ENCODE results near the gene MT1H. TPM values are rescaled to one million over a fixed set of nuclear protein-coding genes. Genes with fewer than 3 reads are reported as not detected.
A peak's percentile ranks its signal among the peaks of the same experiment; 100 is the strongest.

The MT1H gene
- polyA plus RNA-seq, 1 donor (not counting 4 experiments of a cell fraction or from before 2014, with no cell fraction given): 0.79 TPM

DNA sequence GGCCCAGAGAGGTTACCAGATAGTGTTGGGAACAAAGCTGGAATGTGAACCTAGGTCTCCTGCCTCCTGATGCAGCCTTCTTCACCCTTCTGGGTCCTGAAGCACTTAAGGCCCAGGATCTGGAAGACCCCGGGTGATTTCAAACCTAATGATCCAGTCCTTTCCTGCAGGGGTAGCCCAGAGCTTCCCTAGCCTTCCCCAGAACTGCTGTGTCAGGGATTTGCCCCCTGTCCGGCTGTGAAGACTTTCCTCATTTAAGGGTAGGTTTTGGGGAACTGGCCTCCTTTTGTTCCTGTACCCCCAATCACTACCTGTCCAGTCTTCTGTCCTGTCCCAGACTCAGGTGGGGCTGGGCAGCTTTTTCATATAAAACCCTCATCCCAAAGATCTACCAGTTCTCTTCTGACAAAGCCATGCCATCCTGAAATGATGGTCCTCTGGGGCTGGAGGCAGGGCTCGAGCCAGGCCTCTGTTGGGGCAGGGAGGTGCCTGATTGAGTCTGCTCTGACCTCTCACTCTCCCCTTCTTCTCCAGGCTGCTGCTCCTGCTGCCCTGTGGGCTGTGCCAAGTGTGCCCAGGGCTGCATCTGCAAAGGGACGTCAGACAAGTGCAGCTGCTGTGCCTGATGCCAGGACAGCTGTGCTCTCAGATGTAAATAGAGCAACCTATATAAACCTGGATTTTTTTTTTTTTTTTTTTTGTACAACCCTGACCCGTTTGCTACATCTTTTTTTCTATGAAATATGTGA, 14.0 kb downstream of the MT1H start:
- FAIRE-seq (no peak), DNase-seq (ENCODE audit: low read depth, low spot score) (no peak)
- H2AFZ ChIP-seq (ENCODE audit: control insufficient read depth, low read length): no peak overlapping the region
- H3K27ac ChIP-seq (ENCODE audit: control insufficient read depth, insufficient read depth, low read length): no peak overlapping the region
- H3K9ac ChIP-seq (ENCODE audit: control insufficient read depth, extremely low read depth, insufficient read depth, low read length): peak overlapping the region; percentile 84
- peak overlapping the region; percentile 55 to 91 (median 80) for H3K4me3 ChIP-seq (ENCODE audit: control insufficient read depth in 2 of 3, extremely low read depth in 1 of 3, insufficient read depth in 2 of 3, low read depth in 1 of 3, low read length in 3 of 3)
- peaks cover 4% of the 10 kb centered on the region for H3K79me2 ChIP-seq (ENCODE audit: control insufficient read depth, insufficient read depth, low read length)
- no peaks in the 10 kb centered on the region for H4K20me1 ChIP-seq (ENCODE audit: control insufficient read depth, extremely low read depth, insufficient read depth, low read length)
- dilution Hi-C loops (cut with MboI; ENCODE audit: extremely low pct_ligation_motif_present, low sequenced_read_pairs): no loop called here
- H3K36me3 ChIP-seq (ENCODE audit: control insufficient read depth in 2 of 2, extremely low read depth in 1 of 2, insufficient read depth in 2 of 2, low read length in 2 of 2): peaks cover 0 to 3% of the 10 kb centered on the region in 2 experiments
- peaks cover 33% of the 10 kb centered on the region for H3K4me1 ChIP-seq (ENCODE audit: control insufficient read depth, extremely low read depth, insufficient read depth, low read length)
- H3K4me2 ChIP-seq (ENCODE audit: control insufficient read depth, extremely low read depth, insufficient read depth, low read depth, low read length): peak overlapping the region; percentile 100
- TF ChIP-seq, protein P1, sequence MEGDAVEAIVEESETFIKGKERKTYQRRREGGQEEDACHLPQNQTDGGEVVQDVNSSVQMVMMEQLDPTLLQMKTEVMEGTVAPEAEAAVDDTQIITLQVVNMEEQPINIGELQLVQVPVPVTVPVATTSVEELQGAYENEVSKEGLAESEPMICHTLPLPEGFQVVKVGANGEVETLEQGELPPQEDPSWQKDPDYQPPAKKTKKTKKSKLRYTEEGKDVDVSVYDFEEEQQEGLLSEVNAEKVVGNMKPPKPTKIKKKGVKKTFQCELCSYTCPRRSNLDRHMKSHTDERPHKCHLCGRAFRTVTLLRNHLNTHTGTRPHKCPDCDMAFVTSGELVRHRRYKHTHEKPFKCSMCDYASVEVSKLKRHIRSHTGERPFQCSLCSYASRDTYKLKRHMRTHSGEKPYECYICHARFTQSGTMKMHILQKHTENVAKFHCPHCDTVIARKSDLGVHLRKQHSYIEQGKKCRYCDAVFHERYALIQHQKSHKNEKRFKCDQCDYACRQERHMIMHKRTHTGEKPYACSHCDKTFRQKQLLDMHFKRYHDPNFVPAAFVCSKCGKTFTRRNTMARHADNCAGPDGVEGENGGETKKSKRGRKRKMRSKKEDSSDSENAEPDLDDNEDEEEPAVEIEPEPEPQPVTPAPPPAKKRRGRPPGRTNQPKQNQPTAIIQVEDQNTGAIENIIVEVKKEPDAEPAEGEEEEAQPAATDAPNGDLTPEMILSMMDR (optimal IDR thresholded peaks at IDR 0.05 in 1 of 3, IDR thresholded peaks at IDR 0.05 in 1 of 3, conservative IDR thresholded peaks at IDR 0.05 in 1 of 3; ENCODE audit: extremely low read depth in 1 of 3, insufficient read depth in 2 of 3, low read length in 3 of 3): no peak
- no peak for TF ChIP-seq EZH2 (IDR thresholded peaks at IDR 0.05; ENCODE audit: low read length)
- H3K9me1 ChIP-seq (ENCODE audit: control insufficient read depth, extremely low read depth, insufficient read depth, low read length): no peaks in the 10 kb centered on the region
- no peaks in the 10 kb centered on the region for H3K27me3 ChIP-seq (ENCODE audit: control insufficient read depth, extremely low read depth, insufficient read depth, low read length)
- peaks cover 1% of the 10 kb centered on the region for H3K9me3 ChIP-seq (ENCODE audit: control insufficient read depth, low read depth, low read length)

DNA sequence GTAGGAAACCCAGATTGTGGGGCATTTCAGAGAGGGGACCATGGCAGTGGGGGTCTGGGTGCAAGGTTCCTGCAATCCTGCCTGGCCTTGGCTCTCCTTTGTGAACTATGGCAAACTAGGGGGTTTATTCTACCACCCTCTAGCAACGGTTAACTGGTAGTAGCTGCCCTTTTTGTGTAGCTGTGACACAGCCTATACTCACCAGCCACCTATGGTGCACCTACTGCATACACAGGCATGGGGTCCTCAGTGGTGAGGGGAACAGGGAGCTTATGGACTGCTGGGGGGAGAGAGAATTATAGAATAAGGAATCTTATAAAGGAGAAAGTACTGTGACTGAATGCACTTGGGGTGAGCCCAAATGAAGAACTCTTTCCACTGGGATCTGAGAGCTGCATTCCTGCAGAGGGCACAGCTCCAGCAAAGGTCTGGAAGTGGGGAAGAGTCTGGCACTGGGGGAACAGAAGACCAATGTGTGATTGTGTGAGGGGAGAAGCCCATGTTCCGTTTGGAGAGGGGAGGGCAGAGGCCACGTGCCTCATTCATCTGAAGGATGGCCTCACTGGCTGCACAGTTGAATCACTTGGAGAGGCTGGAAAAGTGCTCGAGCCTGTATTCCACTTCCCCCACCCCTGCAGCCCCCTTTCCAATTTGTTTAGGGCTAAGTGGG, 14.8 kb downstream of the MT1H start:
- no peak overlapping the region for H3K9ac ChIP-seq (ENCODE audit: control insufficient read depth, extremely low read depth, insufficient read depth, low read length)
- no peak overlapping the region for H3K4me3 ChIP-seq (ENCODE audit: control insufficient read depth in 2 of 3, extremely low read depth in 1 of 3, insufficient read depth in 2 of 3, low read depth in 1 of 3, low read length in 3 of 3)
- H3K4me2 ChIP-seq (ENCODE audit: control insufficient read depth, extremely low read depth, insufficient read depth, low read depth, low read length): peak overlapping the region; percentile 100
- peaks cover 1% of the 10 kb centered on the region for H3K9me3 ChIP-seq (ENCODE audit: control insufficient read depth, low read depth, low read length)
- dilution Hi-C loops (cut with MboI; ENCODE audit: extremely low pct_ligation_motif_present, low sequenced_read_pairs): no loop called here
- no peaks in the 10 kb centered on the region for H3K9me1 ChIP-seq (ENCODE audit: control insufficient read depth, extremely low read depth, insufficient read depth, low read length)
- TF ChIP-seq EZH2 (IDR thresholded peaks at IDR 0.05; ENCODE audit: low read length): no peak
- TF ChIP-seq, protein P1 (optimal IDR thresholded peaks at IDR 0.05 in 1 of 3, IDR thresholded peaks at IDR 0.05 in 1 of 3, conservative IDR thresholded peaks at IDR 0.05 in 1 of 3; ENCODE audit: extremely low read depth in 1 of 3, insufficient read depth in 2 of 3, low read length in 3 of 3): no peak
- no peaks in the 10 kb centered on the region for H4K20me1 ChIP-seq (ENCODE audit: control insufficient read depth, extremely low read depth, insufficient read depth, low read length)
- H3K79me2 ChIP-seq (ENCODE audit: control insufficient read depth, insufficient read depth, low read length): peaks cover 4% of the 10 kb centered on the region
- H3K4me1 ChIP-seq (ENCODE audit: control insufficient read depth, extremely low read depth, insufficient read depth, low read length): peaks cover 38% of the 10 kb centered on the region
- FAIRE-seq (peak; percentile 44), DNase-seq (ENCODE audit: low read depth, low spot score) (no peak)
- H3K27me3 ChIP-seq (ENCODE audit: control insufficient read depth, extremely low read depth, insufficient read depth, low read length): no peaks in the 10 kb centered on the region
- no peak overlapping the region for H2AFZ ChIP-seq (ENCODE audit: control insufficient read depth, low read length)
- H3K27ac ChIP-seq (ENCODE audit: control insufficient read depth, insufficient read depth, low read length): no peak overlapping the region
- H3K36me3 ChIP-seq (ENCODE audit: control insufficient read depth in 2 of 2, extremely low read depth in 1 of 2, insufficient read depth in 2 of 2, low read length in 2 of 2): peaks cover 0 to 3% of the 10 kb centered on the region in 2 experiments
